NT2/D1 (cell line): ENCODE results near the gene PPP1R14D.

Source experiments
- SUZ12 ChIP-seq: IDR thresholded peaks from 2 replicates; pipeline ENCODE4 v1.6.1; 2011; ENCODE audit not compliant: insufficient read length, insufficient read depth; ENCODE audit errors: extremely low read depth
- YY1 ChIP-seq: IDR thresholded peaks from 2 replicates; pipeline ENCODE4 v1.6.1; 2011; ENCODE audit not compliant: insufficient read length, insufficient read depth

DNA sequence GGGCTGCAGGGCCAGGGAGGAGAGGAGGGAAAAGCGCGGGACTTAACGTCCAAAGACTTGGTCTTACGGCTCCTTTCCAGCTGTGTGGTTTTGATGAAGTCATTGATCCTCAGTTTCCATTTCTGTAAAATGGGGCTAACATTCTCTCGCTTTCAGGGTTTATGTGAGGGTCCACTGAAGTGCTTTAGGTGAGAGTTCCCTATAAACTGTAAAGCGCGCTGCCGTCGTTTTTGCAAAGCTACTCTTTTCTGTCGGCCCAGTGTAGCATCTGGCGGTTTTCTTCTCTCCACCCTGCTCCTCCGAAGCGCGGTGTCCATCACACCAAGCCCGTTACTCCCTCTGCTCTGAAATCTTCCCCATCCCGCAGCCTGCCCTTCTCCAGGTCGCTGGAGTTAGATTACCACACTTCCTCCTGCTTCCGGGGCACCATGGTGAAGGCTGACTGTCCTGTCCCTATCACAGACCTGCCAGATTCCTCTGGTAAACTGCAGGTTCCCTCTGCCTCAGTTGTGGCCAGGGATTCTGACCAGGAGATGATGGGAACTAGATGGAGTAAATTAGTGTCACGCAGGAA is 20.5 kb downstream of the PPP1R14D start:
- TF ChIP-seq YY1 (no peak), SUZ12 (no peak)
